DND-41 (cell line): ENCODE results near the gene FAM219A.

Source experiments
- ATAC-seq: fragments of 200-7000 bp; cut with Tn5 transposase; 3 replicates; pipeline ENCODE4 v1.9.1; 2021; ENCODE audit warnings: low read depth; ENCODE audit not compliant: insufficient read depth
- DNase-seq: peaks from one replicate; pipeline ENCODE4 v3.0.0-alpha.2; 2020
- H2AFZ ChIP-seq: 2 replicates; pipeline ENCODE4 v1.6.0; 2012; ENCODE audit warnings: low read depth, low read length
- H3K27ac ChIP-seq: 2 replicates; pipeline ENCODE4 v1.5.1; 2012; ENCODE audit warnings: low read length, inconsistent platforms
- H3K27me3 ChIP-seq: fragments of 200-600 bp; sonication (generic); 2 replicates; pipeline ENCODE4 v1.6.0; 2012; ENCODE audit warnings: low read length, mild to moderate bottlenecking, inconsistent platforms; ENCODE audit not compliant: insufficient read depth, poor library complexity
- H3K36me3 ChIP-seq: 2 replicates; pipeline ENCODE4 v1.5.1; 2012; ENCODE audit warnings: low read length, inconsistent platforms; ENCODE audit not compliant: insufficient read depth
- H3K4me1 ChIP-seq: 2 replicates; pipeline ENCODE4 v1.5.1; 2012; ENCODE audit warnings: mild to moderate bottlenecking, low read length; ENCODE audit not compliant: insufficient read depth
- H3K4me2 ChIP-seq: 2 replicates; pipeline ENCODE4 v1.6.0; 2012; ENCODE audit warnings: mild to moderate bottlenecking, moderate library complexity, low read length, inconsistent platforms; ENCODE audit not compliant: insufficient read depth
- H3K4me3 ChIP-seq, 2 experiments: fragments of 200-600 bp in 1 of 2; shearing (Covaris generic) in 1 of 2; 2 replicates each; pipeline ENCODE4 v1.5.1; 2012 to 2016; ENCODE audit warnings: inconsistent platforms in 2 of 2, low read length in 2 of 2, mild to moderate bottlenecking in 2 of 2, low read depth in 1 of 2, moderate library complexity in 1 of 2
- H3K79me2 ChIP-seq: 2 replicates; pipeline ENCODE4 v1.6.0; 2012; ENCODE audit warnings: low read length, inconsistent platforms; ENCODE audit not compliant: insufficient read depth
- H3K9ac ChIP-seq: 2 replicates; pipeline ENCODE4 v1.6.0; 2012; ENCODE audit warnings: low read depth, mild to moderate bottlenecking, inconsistent platforms, low read length, moderate library complexity
- H3K9me3 ChIP-seq: 2 replicates; pipeline ENCODE4 v1.5.1; 2012; ENCODE audit warnings: low read length, moderate library complexity, mild to moderate bottlenecking, inconsistent platforms; ENCODE audit not compliant: insufficient read depth, severe bottlenecking
- H4K20me1 ChIP-seq: 2 replicates; pipeline ENCODE4 v1.6.0; 2012; ENCODE audit warnings: low read length; ENCODE audit not compliant: insufficient read depth
- CTCF ChIP-seq: IDR thresholded peaks from 2 replicates; pipeline ENCODE4 v1.5.1; 2012; ENCODE audit warnings: borderline replicate concordance, low read length, moderate library complexity, mild to moderate bottlenecking; ENCODE audit not compliant: poor library complexity, severe bottlenecking; ENCODE audit errors: extremely low read depth
- EZH2 ChIP-seq: IDR thresholded peaks from 3 replicates; pipeline ENCODE4 v1.6.1; 2012; ENCODE audit warnings: borderline replicate concordance, low read depth, mild to moderate bottlenecking, moderate library complexity, low read length, inconsistent platforms; ENCODE audit not compliant: severe bottlenecking

FAM219A gene

DNA sequence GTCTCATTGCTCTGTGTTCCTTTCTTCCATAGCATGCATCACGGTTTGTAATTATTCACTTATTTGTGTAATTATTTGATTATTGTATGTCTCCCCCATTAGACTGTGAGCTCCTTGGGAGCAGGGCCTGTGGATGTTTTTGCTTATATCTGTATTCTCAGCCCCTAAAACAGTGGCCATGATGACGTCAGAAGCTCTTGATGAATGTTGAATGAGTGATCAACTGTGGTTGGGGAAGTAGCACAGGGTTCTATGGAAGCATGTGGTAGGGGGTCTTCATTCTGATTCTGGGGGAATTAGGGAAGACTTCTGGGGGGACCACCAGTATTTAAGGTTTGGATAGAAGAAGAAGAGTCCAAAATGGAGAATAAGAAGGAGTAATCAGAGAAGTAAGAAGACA lies 6.2 kb upstream of the FAM219A start:
- DNase-seq (no peak), ATAC-seq (no peak)
- no peak overlapping the region for H3K27ac ChIP-seq
- no peak overlapping the region for H2AFZ ChIP-seq
- H4K20me1 ChIP-seq = no peaks in the 10 kb centered on the region
- H3K27me3 ChIP-seq = peaks cover 14% of the 10 kb centered on the region
- no peaks in the 10 kb centered on the region for H3K79me2 ChIP-seq
- no peaks in the 10 kb centered on the region for H3K4me1 ChIP-seq
- H3K4me2 ChIP-seq = no peak overlapping the region
- no peak overlapping the region for H3K4me3 ChIP-seq
- no peak overlapping the region for H3K9ac ChIP-seq
- no peak for TF ChIP-seq CTCF
- no peak for TF ChIP-seq EZH2
- no peaks in the 10 kb centered on the region for H3K9me3 ChIP-seq
- no peaks in the 10 kb centered on the region for H3K36me3 ChIP-seq

DNA sequence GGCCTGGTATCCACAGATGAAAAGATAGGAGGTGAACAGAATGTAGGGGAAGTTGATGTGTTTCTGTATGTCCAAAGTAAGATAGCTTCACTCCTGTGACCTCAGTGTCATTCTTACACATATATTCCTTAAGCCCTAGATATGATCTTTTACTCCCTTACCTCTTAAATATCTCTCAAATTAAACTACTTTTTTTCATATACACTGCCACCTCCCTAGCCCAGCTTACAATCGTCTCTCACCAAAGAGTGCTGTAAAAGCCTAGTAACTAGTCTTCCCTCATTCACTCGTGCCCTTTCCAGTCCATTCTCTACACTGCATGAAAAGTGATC lies 5.5 kb upstream of the FAM219A start:
- TF ChIP-seq EZH2 (no peak), CTCF (no peak)
- H3K4me2 ChIP-seq = no peak overlapping the region

DNA sequence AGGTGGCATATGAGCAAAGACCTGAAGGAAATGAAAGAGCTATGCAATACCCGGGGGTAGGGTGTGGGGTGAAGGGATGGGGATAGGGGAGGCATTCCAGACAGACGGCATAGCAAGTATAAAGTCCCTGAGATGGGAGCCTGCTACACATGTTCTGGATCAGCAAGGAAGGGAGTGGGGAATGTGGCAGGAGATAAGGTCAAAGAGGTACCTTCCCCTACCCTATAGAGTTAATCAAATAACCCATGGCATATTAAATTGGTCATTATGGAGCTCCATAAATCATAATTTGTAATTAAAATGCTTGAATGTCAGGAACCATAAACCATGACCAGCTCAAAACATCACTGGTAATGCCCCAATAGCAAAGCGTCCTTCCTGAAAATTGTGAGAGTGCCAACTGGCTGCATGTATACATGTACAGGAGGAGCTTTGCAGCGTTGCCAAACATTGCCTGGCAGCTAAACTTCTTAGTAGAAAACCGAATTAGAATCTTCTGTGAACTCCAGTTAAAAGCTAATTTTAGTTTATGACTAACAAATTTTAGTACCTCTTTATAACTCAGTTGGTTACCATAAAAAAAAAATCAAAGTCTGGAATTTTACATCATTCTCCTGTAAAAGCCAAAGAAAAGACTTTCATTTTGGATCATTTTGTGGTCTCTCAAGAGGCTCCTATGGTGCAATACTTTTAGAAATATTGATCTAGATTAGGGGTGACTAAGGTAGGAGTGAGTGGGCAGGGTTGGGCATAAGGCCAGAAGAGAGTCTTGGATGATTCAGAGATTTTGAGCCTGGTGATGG lies 4.9 kb upstream of the FAM219A start:
- TF ChIP-seq CTCF (no peak), EZH2 (no peak)
- no peak overlapping the region for H3K4me3 ChIP-seq
- no peaks in the 10 kb centered on the region for H3K79me2 ChIP-seq
- H2AFZ ChIP-seq = no peak overlapping the region
- H3K27me3 ChIP-seq = peaks cover 15% of the 10 kb centered on the region
- no peaks in the 10 kb centered on the region for H4K20me1 ChIP-seq
- no peak overlapping the region for H3K27ac ChIP-seq
- DNase-seq (no peak), ATAC-seq (no peak)
- no peaks in the 10 kb centered on the region for H3K9me3 ChIP-seq
- no peak overlapping the region for H3K4me2 ChIP-seq
- H3K36me3 ChIP-seq = no peaks in the 10 kb centered on the region
- H3K9ac ChIP-seq = no peak overlapping the region
- H3K4me1 ChIP-seq = peaks cover 6% of the 10 kb centered on the region

More for the DNA sequence above, 5.5 kb upstream of the FAM219A start:
- Histone ChIP-seq H3K27me3 (peaks cover 15% of the 10 kb centered on the region), H2AFZ (no peak overlapping the region), H3K9me3 (no peaks in the 10 kb centered on the region), H3K4me1 (peaks cover 3% of the 10 kb centered on the region), H3K9ac (no peak overlapping the region), H4K20me1 (no peaks in the 10 kb centered on the region), H3K36me3 (no peaks in the 10 kb centered on the region), H3K79me2 (no peaks in the 10 kb centered on the region), H3K27ac (no peak overlapping the region), H3K4me3 (no peak overlapping the region)
- ATAC-seq (no peak), DNase-seq (no peak)
